RWPE2 (cell line): ENCODE measurements around the gene XAGE1B.
"Not testable (repeated sequence)": the region's sequence is repeated elsewhere in the genome, so short reads cannot be mapped to it uniquely, and the experiment has no call there.

Experiments
- ATAC-seq: fragments of 200-7000 bp; cut with Tn5 transposase; 3 replicates; pipeline ENCODE4 v1.9.1; 2021; ENCODE audit warnings: low read depth
- DNase-seq: peaks from one replicate; pipeline ENCODE4 v3.0.0-alpha.2; 2020; ENCODE audit warnings: low spot score
- H3K27ac ChIP-seq: fragments of 450-650 bp; 2 replicates; pipeline ENCODE4 v1.5.1; 2017; ENCODE audit warnings: mild to moderate bottlenecking; ENCODE audit not compliant: poor library complexity, severe bottlenecking
- H3K27me3 ChIP-seq: fragments of 250-450 bp; sonication (Bioruptor Pico); 2 replicates; pipeline ENCODE4 v1.5.1; 2021; ENCODE audit warnings: mild to moderate bottlenecking, moderate library complexity; ENCODE audit not compliant: insufficient read depth, poor library complexity, severe bottlenecking
- H3K36me3 ChIP-seq: fragments of 250-450 bp; sonication (Bioruptor Pico); 2 replicates; pipeline ENCODE4 v1.5.1; 2020; ENCODE audit warnings: low read depth, mild to moderate bottlenecking, moderate library complexity
- H3K4me1 ChIP-seq: fragments of 250-450 bp; sonication (Bioruptor Pico); 2 replicates; pipeline ENCODE4 v1.5.1; 2021; ENCODE audit warnings: mild to moderate bottlenecking, moderate library complexity; ENCODE audit not compliant: insufficient read depth, poor library complexity, severe bottlenecking
- H3K4me3 ChIP-seq: fragments of 250-450 bp; sonication (Bioruptor Pico); 2 replicates; pipeline ENCODE4 v1.5.1; 2021; ENCODE audit warnings: mild to moderate bottlenecking, moderate library complexity; ENCODE audit not compliant: severe bottlenecking
- H3K9me3 ChIP-seq: fragments of 250-450 bp; sonication (Bioruptor Pico); 2 replicates; pipeline ENCODE4 v1.5.1; 2021; ENCODE audit warnings: mild to moderate bottlenecking, moderate library complexity; ENCODE audit not compliant: severe bottlenecking
- TF ChIP-seq, protein P1 (sequence below): fragments of 450-650 bp; IDR thresholded peaks from one replicate; pipeline ENCODE4 v1.5.1; 2017; ENCODE audit warnings: mild to moderate bottlenecking, moderate library complexity; ENCODE audit not compliant: poor library complexity, severe bottlenecking

XAGE1B gene

GRCh38 chrX:52544147-52544840 lies 27.4 kb upstream of the XAGE1B start:
- no peak overlapping the region for H3K27ac ChIP-seq
- no peak overlapping the region for H3K4me3 ChIP-seq
- ATAC-seq (no peak), DNase-seq (no peak)
- no peaks in the 10 kb centered on the region for H3K27me3 ChIP-seq
- H3K4me1 ChIP-seq, result no peaks in the 10 kb centered on the region
- no peaks in the 10 kb centered on the region for H3K9me3 ChIP-seq
- TF ChIP-seq, protein P1, sequence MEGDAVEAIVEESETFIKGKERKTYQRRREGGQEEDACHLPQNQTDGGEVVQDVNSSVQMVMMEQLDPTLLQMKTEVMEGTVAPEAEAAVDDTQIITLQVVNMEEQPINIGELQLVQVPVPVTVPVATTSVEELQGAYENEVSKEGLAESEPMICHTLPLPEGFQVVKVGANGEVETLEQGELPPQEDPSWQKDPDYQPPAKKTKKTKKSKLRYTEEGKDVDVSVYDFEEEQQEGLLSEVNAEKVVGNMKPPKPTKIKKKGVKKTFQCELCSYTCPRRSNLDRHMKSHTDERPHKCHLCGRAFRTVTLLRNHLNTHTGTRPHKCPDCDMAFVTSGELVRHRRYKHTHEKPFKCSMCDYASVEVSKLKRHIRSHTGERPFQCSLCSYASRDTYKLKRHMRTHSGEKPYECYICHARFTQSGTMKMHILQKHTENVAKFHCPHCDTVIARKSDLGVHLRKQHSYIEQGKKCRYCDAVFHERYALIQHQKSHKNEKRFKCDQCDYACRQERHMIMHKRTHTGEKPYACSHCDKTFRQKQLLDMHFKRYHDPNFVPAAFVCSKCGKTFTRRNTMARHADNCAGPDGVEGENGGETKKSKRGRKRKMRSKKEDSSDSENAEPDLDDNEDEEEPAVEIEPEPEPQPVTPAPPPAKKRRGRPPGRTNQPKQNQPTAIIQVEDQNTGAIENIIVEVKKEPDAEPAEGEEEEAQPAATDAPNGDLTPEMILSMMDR, result no peak
- H3K36me3 ChIP-seq, result no peaks in the 10 kb centered on the region

GRCh38 chrX:52542311-52542710 lies 25.4 kb upstream of the XAGE1B start:
- TF ChIP-seq, protein P1, result no peak
- no peaks in the 10 kb centered on the region for H3K9me3 ChIP-seq
- H3K4me3 ChIP-seq, result no peak overlapping the region
- H3K4me1 ChIP-seq, result no peaks in the 10 kb centered on the region
- DNase-seq (no peak), ATAC-seq (no peak)
- H3K27ac ChIP-seq, result no peak overlapping the region
- no peaks in the 10 kb centered on the region for H3K27me3 ChIP-seq
- no peaks in the 10 kb centered on the region for H3K36me3 ChIP-seq

- not testable (repeated sequence) for H3K27me3 ChIP-seq, H3K27ac ChIP-seq, DNase-seq, H3K4me1 ChIP-seq, H3K36me3 ChIP-seq, H3K9me3 ChIP-seq, H3K4me3 ChIP-seq, ATAC-seq
Observed at GRCh38 chrX:52541051-52541450, 24.2 kb upstream of the XAGE1B start.

DNA sequence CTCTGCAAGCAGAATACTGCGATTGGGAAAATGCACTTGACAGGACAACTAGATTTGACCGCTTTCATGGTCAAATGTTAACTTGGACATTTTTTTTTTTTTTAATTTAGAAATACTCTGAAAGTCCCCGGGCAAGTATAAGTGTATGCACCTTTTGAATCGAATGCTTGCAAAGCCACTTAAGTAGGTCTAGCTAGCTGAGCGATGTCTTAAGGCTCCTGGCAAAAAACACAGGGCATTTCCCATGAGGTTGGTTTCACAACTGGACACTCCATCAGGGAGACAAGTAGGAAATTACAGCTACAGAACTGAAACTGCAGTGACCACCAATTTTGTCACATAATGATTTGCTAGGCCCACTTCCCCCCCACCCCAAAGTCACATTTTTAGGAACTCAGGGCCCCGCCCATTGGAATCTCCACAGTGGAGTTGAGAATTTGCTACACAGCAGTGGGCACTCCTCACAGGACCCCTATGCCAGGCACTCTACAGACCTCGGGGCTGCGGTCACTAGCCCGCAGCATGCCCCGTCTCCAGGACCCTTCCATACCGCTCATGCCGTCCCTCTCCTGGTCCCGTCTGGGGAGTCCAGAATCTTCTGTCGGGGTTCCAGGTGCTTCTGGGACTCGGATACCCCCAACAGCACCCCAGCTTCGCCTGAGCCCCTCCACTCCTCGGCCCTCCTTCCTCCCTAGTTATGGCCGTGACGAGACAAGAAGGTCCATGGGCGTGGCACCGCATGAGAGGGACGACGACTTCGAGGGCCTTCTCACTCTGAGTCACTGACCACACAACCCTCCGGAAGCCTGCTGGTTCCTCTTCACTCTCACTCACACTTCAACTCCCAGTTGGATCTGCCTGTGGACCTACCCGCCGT lies 515 bp downstream of the XAGE1B start:
- not testable (repeated sequence) for ATAC-seq, H3K9me3 ChIP-seq, H3K27me3 ChIP-seq, H3K4me1 ChIP-seq, H3K36me3 ChIP-seq, H3K27ac ChIP-seq, DNase-seq, H3K4me3 ChIP-seq

DNA sequence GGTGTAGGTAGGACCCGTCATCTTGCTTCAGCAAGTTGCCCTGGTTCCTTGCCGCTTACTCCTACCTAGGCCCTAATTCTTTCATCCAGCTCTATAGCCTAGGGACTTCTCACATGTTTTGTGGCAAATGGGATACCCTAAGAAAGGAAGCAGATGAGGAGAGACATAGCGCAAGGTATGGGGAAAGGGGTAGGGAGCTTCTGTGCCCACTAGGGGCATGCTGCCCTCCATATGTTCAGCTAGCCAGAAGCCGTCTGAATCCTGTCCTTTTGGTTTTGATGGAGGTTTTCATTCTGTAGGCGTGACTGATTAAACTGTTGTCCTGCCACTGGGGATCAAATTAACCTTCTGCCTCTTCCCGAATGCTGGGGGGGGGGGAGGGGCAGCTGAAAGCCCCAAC lies 5.7 kb downstream of the XAGE1B start:
- not testable (repeated sequence) for H3K9me3 ChIP-seq, H3K27ac ChIP-seq, ATAC-seq, H3K36me3 ChIP-seq, H3K4me3 ChIP-seq, H3K4me1 ChIP-seq, H3K27me3 ChIP-seq, DNase-seq

DNA sequence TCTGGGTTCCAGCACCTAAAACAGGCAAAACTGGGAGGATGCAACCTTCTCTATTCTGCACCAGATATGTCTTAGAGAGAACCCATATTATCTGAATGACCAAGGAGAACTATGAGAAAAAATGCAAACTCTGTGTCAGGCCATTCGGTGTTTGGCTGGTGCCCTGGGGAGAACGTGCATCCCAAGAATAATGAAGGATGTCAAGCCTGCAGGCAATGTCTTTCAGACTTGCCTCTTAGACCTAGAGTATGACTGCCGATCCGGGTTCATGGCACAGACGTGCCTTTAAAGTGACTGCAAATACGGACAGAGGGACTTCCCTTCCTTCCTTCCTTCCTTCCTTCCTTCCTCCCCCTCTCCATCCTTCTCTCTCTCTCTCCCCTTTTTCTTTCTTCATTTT lies 6.9 kb downstream of the XAGE1B start:
- Histone ChIP-seq H3K9me3 (no peaks in the 10 kb centered on the region), H3K36me3 (no peaks in the 10 kb centered on the region), H3K4me1 (no peaks in the 10 kb centered on the region), H3K4me3 (no peak overlapping the region), H3K27ac (no peak overlapping the region), H3K27me3 (no peaks in the 10 kb centered on the region)
- DNase-seq (no peak), ATAC-seq (no peak)
- TF ChIP-seq, protein P1, result no peak
